UCSD-AML1 (cell line): Measurements from ENCODE around the gene RPL10A.

Source experiments
- DNase-seq: peaks from one replicate; lab custom pipeline; 2025; ENCODE audit not compliant: unreplicated experiment; lab: John Stamatoyannopoulos, UW

Gene RPL10A

GRCh38 chr6:35448191-35448590 is 20.0 kb upstream of the RPL10A start:
- DNase-seq: no peak

GRCh38 chr6:35449287-35449881 is 18.8 kb upstream of the RPL10A start:
- no peak for DNase-seq

GRCh38 chr6:35451354-35452182 is 16.6 kb upstream of the RPL10A start:
- no peak for DNase-seq

- peak; percentile 97 for DNase-seq
Measured at GRCh38 chr6:35452183-35453090, 15.8 kb upstream of the RPL10A start, which contains the start of gene FANCE. Gene FANCE (plus strand): TSS chr6:35452338. CDS start chr6:35452546, 208 bp downstream.

- DNase-seq: no peak
Measured at GRCh38 chr6:35453236-35453635, 15.0 kb upstream of the RPL10A start.

- no peak for DNase-seq
Measured at GRCh38 chr6:35454391-35455110, 13.7 kb upstream of the RPL10A start.

- DNase-seq: no peak
Measured at GRCh38 chr6:35457907-35458306, 10.3 kb upstream of the RPL10A start.

GRCh38 chr6:35461270-35461669 is 6.9 kb upstream of the RPL10A start:
- DNase-seq: no peak

- no peak for DNase-seq
Measured at GRCh38 chr6:35463292-35463691, 4.9 kb upstream of the RPL10A start.

- DNase-seq: no peak
Measured at GRCh38 chr6:35465646-35466045, 2.6 kb upstream of the RPL10A start.

GRCh38 chr6:35468980-35469750 is 964 bp downstream of the RPL10A start:
- DNase-seq: no peak

- no peak for DNase-seq
Measured at GRCh38 chr6:35469751-35470662, 1.8 kb downstream of the RPL10A start.

GRCh38 chr6:35470663-35471120 is 2.5 kb downstream of the RPL10A start:
- no peak for DNase-seq

GRCh38 chr6:35471836-35472345 is 3.7 kb downstream of the RPL10A start:
- no peak for DNase-seq

GRCh38 chr6:35473075-35473849 is 5.1 kb downstream of the RPL10A start:
- DNase-seq: no peak

- DNase-seq: no peak
Measured at GRCh38 chr6:35473850-35474130, 5.6 kb downstream of the RPL10A start.

- DNase-seq: no peak
Measured at GRCh38 chr6:35474131-35474941, 6.1 kb downstream of the RPL10A start.
